GM04504 (cell line): Measurements from ENCODE around the gene SMYD4.
A peak's percentile ranks its signal among the peaks of the same experiment; 100 is the strongest.
"Not testable (repeated sequence)": the region's sequence is repeated elsewhere in the genome, so short reads cannot be mapped to it uniquely, and the experiment has no call there.

Experiments
- DNase-seq: peaks from one replicate; pipeline ENCODE4 v3.0.0-alpha.2; 2012; ENCODE audit warnings: low read depth

The SMYD4 gene

GRCh38 chr17:1779571-1780131, 50.1 kb downstream of the SMYD4 start:
- DNase-seq, result peak; percentile 90

DNA sequence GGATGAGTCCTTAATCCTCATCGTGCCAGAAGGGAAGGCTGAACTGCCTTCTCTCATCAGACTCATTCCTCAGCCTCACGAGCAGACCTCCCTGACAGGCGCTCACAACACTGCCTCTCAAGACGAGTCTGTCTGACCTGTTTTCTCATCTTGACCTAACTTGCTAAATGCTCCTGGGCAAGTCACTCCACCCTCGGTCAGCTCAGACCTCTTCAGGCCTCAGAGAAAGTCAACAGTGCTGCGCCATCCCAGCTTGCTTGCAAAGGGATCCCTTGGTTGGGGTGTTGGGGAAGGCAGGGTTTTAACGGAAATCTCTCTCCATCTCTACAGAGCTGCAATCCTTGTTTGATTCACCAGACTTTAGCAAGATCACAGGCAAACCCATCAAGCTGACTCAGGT, 52.8 kb downstream of the SMYD4 start:
- no peak for DNase-seq

DNA sequence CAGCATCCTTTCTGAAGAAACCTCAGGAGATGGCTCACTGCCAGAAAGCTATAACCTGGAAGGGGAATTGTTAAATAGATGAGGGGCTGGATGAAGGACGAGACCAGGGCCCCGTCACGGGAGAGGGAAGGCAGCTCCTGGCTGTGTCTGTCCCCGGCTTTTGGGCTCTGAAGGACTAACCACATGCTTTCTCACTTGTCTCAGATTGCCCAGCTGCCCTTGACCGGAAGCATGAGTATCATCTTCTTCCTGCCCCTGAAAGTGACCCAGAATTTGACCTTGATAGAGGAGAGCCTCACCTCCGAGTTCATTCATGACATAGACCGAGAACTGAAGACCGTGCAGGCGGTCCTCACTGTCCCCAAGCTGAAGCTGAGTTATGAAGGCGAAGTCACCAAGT, 53.4 kb downstream of the SMYD4 start:
- no peak for DNase-seq

GRCh38 chr17:1774390-1775176, 55.1 kb downstream of the SMYD4 start:
- no peak for DNase-seq

DNA sequence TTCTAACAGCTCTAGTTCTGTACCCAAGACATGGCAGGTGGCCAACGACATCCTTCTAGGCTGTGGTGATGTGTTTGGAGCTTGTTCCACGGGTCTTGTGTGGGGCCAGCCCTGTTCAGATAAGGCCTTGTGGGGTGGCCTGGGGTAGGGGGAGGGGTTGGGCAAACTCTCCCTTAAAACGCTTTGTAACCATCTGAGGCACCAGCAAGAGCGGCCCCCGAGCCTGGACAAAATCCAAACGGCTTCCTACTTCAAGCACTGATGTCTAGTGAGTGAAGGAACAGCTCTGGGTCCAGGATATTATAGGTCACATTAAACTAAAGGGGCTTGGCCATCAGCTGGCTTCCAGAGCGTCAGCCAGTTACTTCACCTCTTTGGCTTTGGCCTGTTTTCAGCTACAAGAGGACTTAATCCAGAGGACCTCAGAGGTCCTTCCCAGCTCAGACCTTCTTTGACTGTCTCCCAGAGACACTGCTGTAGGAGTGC, 56.0 kb downstream of the SMYD4 start:
- DNase-seq, result no peak

GRCh38 chr17:1773000-1773695, 56.6 kb downstream of the SMYD4 start:
- DNase-seq, result not testable (repeated sequence)

- no peak for DNase-seq
Observed at GRCh38 chr17:1769822-1770477, 59.8 kb downstream of the SMYD4 start.

DNA sequence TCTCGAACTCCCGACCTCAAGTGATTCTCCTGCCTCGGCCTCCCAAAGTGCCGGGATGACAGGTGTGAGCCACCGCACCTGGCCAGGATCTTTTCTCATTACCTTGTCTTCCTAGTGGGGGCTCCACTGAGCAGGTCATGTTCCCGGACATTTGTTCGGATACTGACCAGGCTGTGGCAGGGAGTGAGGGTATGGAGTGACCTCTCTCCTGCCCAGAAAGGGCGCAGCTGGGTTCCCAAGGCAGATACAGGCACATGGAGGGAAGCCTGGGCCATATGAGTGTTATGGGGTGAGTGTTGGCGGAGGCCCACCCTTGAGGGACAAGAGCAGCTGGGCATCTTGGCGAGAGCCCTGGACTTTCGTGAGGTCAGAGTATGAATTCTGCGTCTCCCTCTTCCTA, 62.3 kb downstream of the SMYD4 start:
- no peak for DNase-seq

DNA sequence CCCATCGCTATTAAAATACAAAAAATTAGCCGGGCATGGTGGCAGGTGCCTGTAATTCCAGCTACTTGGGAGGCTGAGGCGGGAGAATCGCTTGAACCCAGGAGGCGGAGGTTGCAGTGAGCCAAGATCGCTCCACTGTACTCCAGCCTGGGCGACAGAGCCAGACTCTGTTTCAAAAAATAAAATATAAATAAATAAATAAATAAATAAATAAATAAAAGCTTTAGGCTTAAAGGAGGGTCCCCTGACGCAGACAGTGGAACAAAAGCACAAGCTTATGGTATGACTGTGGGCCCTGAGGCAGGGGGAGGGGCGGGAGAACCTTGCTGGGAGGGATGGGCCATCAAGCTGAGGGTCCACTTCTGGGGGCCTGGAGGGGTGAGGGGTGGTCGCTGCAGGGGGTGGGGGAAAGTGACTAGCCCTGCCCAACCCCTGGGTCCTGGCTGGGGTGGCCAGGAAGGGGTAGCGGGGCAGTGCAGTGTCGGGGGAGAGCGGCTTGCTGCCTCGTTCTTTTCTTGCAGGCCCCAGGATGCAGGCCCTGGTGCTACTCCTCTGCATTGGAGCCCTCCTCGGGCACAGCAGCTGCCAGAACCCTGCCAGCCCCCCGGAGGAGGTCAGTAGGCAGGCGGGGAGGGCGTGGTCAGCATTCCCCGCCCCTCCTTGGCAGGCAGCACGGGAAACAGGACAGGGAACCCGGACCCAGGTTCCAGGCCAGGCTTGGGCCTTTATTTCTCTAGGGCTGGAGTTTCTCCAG, 63.1 kb downstream of the SMYD4 start:
- no peak for DNase-seq

DNA sequence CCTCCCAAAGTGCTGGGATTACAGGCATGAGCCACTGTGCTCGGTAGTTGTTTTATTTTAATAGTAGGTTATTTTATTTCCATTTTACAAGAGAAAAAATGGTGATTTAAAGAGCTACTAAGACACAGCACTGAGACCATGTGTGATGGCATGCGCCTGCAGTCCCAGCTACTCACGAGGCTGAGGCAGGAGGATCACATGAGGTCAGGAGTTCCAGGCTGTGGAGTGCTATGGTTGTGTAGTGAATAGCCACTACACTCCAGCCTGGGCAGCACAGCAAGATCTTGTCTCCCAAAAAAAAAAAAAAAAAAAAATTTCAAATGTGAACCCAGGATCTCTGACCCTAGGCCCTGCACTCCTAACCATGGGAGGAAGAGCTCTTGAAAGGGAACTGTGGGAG, 64.1 kb downstream of the SMYD4 start:
- no peak for DNase-seq

GRCh38 chr17:1764705-1765104, 65.0 kb downstream of the SMYD4 start:
- DNase-seq, result not testable (repeated sequence)

GRCh38 chr17:1764284-1764683, 65.4 kb downstream of the SMYD4 start:
- peak; percentile 76 for DNase-seq

- DNase-seq, result peak; percentile 59
Observed at GRCh38 chr17:1762901-1763898, 66.5 kb downstream of the SMYD4 start.

DNA sequence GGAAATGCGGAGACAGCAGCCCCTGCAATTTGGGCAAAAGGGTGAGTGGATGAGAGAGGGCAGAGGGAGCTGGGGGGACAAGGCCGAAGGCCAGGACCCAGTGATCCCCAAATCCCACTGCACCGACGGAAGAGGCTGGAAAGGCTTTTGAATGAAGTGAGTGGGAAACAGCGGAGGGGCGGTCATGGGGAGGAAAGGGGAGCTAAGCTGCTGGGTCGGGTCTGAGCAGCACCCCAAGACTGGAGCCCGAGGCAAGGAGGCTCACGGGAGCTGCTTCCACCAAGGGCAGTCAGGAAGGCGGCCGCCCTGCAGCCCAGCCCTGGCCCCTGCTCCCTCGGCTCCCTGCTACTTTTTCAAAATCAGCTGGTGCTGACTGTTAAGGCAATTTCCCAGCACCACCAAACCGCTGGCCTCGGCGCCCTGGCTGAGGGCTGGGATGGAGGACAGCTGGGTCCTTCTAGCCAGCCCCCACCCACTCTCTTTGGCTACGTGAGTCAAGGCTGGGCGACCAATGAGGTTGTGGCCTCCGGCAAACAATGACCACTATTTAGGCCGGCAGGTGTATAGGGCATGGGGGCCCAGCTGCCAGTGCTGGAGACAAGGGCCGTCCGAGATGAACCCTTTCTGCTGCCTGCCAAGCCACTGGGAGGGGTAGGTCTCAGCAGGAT, 67.3 kb downstream of the SMYD4 start:
- no peak for DNase-seq

DNA sequence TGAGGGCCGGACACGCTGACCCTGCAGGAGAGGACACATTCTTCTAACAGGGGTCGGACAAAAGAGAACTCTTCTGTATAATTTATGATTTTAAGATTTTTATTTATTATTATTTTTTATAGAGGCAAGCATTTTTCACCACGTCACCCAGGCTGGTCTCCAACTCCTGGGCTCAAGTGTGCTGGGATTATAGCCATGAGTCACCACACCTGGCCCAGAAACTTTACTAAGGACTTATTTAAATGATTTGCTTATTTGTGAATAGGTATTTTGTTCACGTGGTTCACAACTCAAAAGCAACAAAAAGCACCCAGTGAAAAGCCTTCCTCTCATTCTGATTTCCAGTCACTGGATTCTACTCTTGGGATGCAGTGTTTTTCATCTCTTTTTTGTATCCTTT, 70.2 kb downstream of the SMYD4 start:
- DNase-seq, result no peak

- no peak for DNase-seq
Observed at GRCh38 chr17:1758807-1759206, 70.9 kb downstream of the SMYD4 start.

DNA sequence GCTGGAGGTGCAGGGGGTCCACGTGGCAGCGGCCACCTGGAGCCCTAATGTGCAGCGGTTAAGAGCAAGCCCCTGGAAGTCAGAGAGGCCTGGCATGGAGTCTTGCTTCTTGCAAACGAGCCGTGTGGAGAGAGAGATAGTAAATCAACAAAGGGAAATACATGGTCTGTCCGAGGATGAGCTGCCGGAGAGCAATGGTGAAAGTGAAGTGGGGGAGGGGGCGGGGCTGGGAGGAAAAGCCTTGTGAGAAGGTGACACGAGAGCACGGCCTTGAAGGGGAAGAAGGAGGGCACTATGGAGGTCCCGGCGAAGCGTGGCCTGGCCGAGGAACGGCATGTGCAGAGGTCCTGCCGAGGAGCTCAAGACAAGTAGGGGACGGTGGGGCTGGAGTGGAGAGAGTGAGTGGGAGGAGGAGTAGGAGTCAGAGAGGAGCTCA, 73.9 kb downstream of the SMYD4 start:
- DNase-seq, result no peak

- no peak for DNase-seq
Observed at GRCh38 chr17:1755252-1755826, 74.4 kb downstream of the SMYD4 start.

DNA sequence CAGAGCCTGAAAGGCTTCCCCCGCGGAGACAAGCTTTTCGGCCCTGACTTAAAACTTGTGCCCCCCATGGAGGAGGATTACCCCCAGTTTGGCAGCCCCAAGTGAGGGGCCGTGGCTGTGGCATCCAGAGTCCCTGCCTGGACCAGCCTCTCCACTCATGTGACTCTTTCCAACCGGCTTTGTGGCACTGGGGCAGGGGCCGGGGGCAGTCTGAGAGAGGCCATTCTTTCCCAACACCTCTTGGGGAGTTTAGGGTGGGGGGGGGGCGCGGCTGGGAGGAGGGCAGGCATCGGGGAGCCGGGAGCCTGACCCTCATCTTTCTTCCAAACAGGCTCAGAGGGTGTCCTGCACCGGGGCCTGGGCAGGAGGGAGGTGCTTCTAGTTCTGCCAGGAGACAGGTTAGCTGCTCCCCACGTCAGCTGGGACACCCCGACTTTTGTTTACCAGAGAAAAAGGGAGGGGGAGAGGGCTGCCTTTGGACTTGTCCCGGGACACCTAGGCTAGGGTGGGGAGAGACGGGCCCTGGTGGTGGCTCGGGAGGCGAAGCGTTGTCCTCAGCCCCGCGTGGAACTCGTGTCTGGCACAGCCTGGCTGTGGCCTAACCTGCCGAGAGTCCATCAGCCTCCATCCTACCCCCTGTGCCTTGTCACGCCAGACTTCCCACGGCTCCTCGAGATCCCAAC, 75.1 kb downstream of the SMYD4 start:
- DNase-seq, result no peak
